HEK293T (cell line): ENCODE data around the gene CCDC88C.

ENCODE experiments used
- ARNT ChIP-seq: fragments of 450-650 bp; IDR thresholded peaks from 2 replicates; pipeline ENCODE4 v1.6.1; 2017; ENCODE audit warnings: mild to moderate bottlenecking
- BHLHE40 ChIP-seq: fragments of 450-650 bp; IDR thresholded peaks from 2 replicates; pipeline ENCODE4 v1.6.1; 2016; ENCODE audit warnings: mild to moderate bottlenecking, moderate library complexity, borderline replicate concordance
- FOXA1 ChIP-seq: fragments of 450-650 bp; IDR thresholded peaks from 2 replicates; pipeline ENCODE4 v1.6.1; 2016; ENCODE audit warnings: mild to moderate bottlenecking
- FOXK2 ChIP-seq: fragments of 450-650 bp; IDR thresholded peaks from 2 replicates; pipeline ENCODE4 v1.6.1; 2016; ENCODE audit warnings: mild to moderate bottlenecking
- FOXM1 ChIP-seq: fragments of 450-650 bp; IDR thresholded peaks from 2 replicates; pipeline ENCODE4 v1.6.1; 2017; ENCODE audit warnings: mild to moderate bottlenecking, borderline replicate concordance
- HDGF ChIP-seq: fragments of 450-650 bp; IDR thresholded peaks from 2 replicates; pipeline ENCODE4 v1.6.1; 2017; ENCODE audit warnings: antibody characterized with exemption, borderline replicate concordance
- L3MBTL2 ChIP-seq: fragments of 450-650 bp; conservative IDR thresholded peaks from 2 replicates; pipeline ENCODE4 v1.6.1; 2016; ENCODE audit warnings: mild to moderate bottlenecking
- LEF1 ChIP-seq: fragments of 450-650 bp; IDR thresholded peaks from 2 replicates; pipeline ENCODE4 v1.6.1; 2017; ENCODE audit warnings: mild to moderate bottlenecking, borderline replicate concordance
- NFRKB ChIP-seq: fragments of 450-650 bp; IDR thresholded peaks from 2 replicates; pipeline ENCODE4 v1.6.1; 2016; ENCODE audit warnings: mild to moderate bottlenecking, moderate library complexity
- PKNOX1 ChIP-seq: fragments of 450-650 bp; IDR thresholded peaks from 2 replicates; pipeline ENCODE4 v1.6.1; 2016
- SP1 ChIP-seq: fragments of 450-650 bp; IDR thresholded peaks from 2 replicates; pipeline ENCODE4 v1.6.1; 2017
- SUZ12 ChIP-seq: fragments of 450-650 bp; IDR thresholded peaks from 2 replicates; pipeline ENCODE4 v1.6.1; 2016; ENCODE audit warnings: mild to moderate bottlenecking
- TARDBP ChIP-seq: fragments of 450-650 bp; IDR thresholded peaks from 2 replicates; pipeline ENCODE4 v1.6.1; 2016

GRCh38 chr14:91288876-91289275, 128.7 kb downstream of the CCDC88C start:
- TF ChIP-seq PKNOX1 = no peak
- TF ChIP-seq SP1 = no peak
- no peak for TF ChIP-seq FOXK2
- no peak for TF ChIP-seq FOXM1
- TF ChIP-seq FOXA1 = no peak
- TF ChIP-seq HDGF = no peak
- no peak for TF ChIP-seq L3MBTL2
- TF ChIP-seq NFRKB = no peak
- TF ChIP-seq ARNT = no peak
- no peak for TF ChIP-seq SUZ12
- no peak for TF ChIP-seq TARDBP
- TF ChIP-seq LEF1 = no peak
- TF ChIP-seq BHLHE40 = no peak
